GM19324 (cell line): Measurements from ENCODE around the gene PKP1.

ENCODE experiments used
- ATAC-seq: cut with Tn5 transposase; IDR thresholded peaks from one replicate; pipeline ENCODE4 v1.9.1; 2021; ENCODE audit warnings: mild to moderate bottlenecking, moderate library complexity; ENCODE audit not compliant: unreplicated experiment, low FRiP score

PKP1 gene

DNA sequence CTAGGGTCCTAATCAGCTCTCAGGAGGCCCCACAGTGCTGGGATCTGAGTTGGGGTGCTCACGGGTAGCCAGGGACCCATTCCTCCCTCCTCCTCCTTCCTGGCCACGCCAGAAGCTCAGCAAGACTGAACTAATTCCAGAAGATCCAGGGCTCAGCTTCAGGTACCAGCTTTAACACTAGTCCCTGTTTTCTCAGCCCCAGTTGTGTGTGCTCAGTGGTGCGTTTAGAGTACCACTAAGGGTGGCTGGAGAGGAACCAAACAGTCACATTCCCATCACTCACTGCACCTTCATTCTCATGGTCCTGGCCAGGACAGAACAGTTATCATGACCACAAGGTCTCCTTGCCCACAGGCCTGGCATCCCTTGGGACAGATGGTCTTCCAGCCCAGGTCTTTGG lies 20.8 kb downstream of the PKP1 start:
- ATAC-seq = no peak

- no peak for ATAC-seq
Measured at GRCh38 chr1:201305815-201306214, 22.5 kb downstream of the PKP1 start.

- ATAC-seq = no peak
Measured at GRCh38 chr1:201307231-201307630, 23.9 kb downstream of the PKP1 start.

DNA sequence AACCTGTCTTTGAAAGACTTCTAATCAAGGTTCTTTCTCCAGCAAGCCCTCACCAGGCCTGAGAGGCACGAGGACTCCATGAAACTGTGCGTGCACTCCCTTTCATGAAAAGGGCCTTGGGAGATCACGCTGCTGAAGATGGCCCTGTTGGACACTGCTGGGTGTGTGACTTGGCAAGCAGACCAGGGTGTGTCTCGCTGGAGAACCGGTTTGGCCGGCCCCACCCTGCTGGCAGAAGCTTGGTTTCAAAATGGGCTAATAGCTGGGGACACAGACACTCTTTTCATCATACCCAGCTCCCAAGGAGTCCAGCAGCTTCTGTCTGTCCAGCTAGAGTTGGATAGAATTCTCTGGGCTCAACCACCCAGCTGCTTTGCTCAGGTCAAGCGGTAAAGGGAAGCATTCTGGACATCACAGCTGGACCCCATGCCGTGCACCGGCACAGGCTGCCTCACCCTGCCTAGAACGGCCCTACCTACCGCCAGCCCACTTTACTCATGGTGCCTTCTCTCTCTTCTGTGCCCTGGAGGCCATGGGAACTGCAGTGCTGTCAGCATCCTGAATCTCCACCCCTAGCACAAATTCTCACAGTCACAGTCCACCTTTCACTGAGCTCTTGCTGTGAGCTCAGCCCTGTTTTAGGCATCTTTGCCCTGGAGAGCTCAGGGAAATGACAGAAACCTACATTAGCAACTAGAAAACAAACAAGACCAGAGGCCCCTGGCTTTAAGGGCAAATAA lies 24.6 kb downstream of the PKP1 start:
- no peak for ATAC-seq

- no peak for ATAC-seq
Measured at GRCh38 chr1:201309416-201309815, 26.1 kb downstream of the PKP1 start.

DNA sequence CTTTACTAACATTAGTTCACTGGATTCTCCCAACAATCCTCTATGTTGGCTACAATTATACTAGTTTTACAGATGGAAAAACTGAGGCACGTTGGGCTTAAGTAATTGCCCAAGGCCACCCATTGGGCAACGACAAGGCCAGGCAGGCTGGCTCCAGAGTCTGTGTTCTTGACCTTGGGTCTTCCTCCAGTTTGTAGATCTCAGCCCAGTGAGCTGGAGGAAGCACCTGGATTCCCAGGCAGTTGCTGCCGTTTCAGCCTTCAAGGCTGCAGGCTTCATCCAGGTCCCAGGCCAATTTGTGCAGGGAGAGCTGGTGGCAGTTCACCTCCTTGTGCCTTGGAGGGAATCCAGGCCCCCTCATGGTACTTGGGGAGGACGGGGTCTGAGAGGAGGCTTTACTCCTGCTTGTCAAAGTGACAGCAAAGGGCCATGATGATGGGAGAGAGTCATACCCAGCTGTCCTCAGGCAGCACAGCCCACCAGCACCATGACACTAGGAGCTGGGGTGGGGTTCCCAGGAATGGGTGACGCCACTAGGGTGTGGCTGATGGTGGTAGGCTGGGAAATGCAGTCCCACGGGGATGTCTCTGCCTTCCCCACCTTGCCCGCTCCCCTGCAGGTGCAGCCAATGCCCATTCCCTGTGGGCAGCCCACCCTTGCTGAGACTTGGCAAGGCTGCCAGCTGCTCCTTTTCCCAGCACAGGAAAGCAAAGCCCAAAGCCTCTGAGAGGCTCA lies 27.1 kb downstream of the PKP1 start:
- ATAC-seq = no peak

DNA sequence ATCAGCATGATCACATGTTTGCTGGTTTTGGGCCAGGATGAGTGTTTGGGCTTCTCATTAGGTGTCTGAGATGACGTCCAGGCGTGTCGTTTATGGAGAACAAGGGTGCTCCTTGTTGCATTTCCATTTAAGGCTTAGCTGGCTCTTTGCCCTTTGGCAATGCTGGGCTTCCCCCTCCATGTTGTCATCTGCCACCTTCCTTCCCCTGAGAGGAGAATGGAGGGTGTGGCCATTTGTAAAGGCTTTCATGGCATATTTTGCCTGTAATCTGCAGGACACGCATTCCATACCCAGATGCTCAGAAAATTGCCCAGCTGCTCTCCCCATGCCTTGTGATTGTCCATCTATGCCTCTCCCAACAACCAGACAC lies 27.7 kb downstream of the PKP1 start:
- ATAC-seq = no peak

DNA sequence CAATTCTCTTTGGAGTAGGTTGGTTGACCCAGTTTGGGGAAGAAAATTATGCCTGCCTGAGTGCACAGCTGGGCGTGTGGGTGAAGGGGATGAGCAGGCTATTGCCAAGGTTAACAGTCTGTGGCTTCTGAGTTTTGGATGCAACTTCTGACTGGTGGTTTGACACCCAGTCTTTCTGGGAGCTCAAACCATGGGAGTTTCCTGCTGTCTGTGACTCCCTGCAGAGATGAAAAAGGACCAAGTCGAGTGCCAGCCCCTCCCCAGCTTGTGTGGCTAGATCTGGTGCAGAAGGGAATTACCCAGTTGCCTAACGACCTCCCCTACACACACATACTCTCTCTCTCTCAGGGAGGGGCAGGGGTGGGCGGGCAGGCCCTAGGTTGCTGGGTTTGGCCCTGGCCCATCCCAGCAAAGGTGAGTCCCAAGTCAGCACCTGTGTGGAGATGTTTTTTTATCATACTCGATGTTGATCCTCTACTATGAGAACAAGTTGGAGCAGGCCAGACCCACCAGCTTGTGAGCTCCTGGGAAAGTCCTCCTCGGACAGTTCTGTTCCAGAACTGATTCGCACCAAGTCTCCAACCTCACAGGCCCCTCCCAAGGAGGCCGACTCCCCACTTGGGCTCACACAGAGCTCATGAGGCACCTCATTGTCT lies 28.2 kb downstream of the PKP1 start:
- no peak for ATAC-seq

GRCh38 chr1:201312298-201312697 lies 29.0 kb downstream of the PKP1 start:
- ATAC-seq = no peak

GRCh38 chr1:201313086-201313485 lies 29.8 kb downstream of the PKP1 start:
- no peak for ATAC-seq

- ATAC-seq = no peak
Measured at GRCh38 chr1:201316556-201316955, 33.2 kb downstream of the PKP1 start.

- no peak for ATAC-seq
Measured at GRCh38 chr1:201317551-201317950, 34.2 kb downstream of the PKP1 start.

GRCh38 chr1:201318504-201319340 lies 35.4 kb downstream of the PKP1 start:
- ATAC-seq = no peak

GRCh38 chr1:201319631-201320030 lies 36.3 kb downstream of the PKP1 start:
- ATAC-seq = no peak

- no peak for ATAC-seq
Measured at GRCh38 chr1:201320168-201320788, 37.0 kb downstream of the PKP1 start.

- ATAC-seq = no peak
Measured at GRCh38 chr1:201321826-201322390, 38.6 kb downstream of the PKP1 start.

DNA sequence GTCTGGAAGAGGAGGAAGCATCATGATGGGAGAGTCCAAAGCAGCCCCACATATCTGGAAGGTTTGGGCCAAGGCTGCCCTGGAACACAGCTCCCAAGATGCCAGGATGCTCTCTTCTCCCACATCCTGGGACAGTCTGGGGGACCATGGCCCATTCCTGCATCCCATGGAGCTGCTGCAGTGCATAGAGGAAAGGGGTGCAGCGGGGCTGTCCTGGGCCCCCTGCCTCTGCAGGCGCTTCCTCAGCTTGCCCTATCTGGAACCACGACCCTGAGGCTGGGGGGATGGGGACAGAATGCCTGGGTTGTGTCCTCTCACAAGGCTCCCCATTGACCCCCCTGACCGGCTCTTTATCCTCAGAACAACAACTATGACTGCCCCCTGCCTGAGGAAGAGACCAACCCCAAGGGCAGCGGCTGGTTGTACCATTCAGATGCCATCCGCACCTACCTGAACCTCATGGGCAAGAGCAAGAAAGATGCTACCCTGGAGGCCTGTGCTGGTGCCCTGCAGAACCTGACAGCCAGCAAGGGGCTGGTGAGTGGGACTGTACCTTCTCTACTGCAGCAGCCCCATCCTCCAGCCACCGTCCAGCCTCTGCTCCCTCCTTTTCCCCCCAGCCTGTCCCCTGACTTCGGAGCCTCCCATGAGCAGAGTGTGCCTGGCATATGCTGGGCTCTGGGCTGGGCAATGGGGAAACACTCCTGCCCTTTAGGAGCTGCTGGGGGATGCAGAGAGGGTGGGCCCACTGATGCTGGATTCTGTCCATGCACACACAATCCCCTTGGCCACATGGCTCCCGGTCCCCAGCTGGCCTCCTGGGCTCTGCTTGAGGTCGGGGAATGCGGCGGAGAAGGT lies 39.6 kb downstream of the PKP1 start:
- ATAC-seq = no peak

GRCh38 chr1:201324306-201324705 lies 41.0 kb downstream of the PKP1 start:
- no peak for ATAC-seq
